22Rv1 (cell line): ENCODE measurements around the gene CTBP2.

Source experiments
- CTCF ChIP-seq: fragments of 450-650 bp; IDR thresholded peaks from 2 replicates; pipeline ENCODE4 v1.5.1; 2017; ENCODE audit warnings: mild to moderate bottlenecking
- ZFX ChIP-seq: fragments of 450-650 bp; IDR thresholded peaks from 2 replicates; pipeline ENCODE4 v1.6.1; 2017; ENCODE audit warnings: antibody characterized with exemption, borderline replicate concordance

GRCh38 chr10:125201791-125202622 is 41.6 kb upstream of the CTBP2 start:
- TF ChIP-seq CTCF (no peak), ZFX (no peak)
